ENCODE measurements around the gene POLQ. TPM values are rescaled to one million over a fixed set of nuclear protein-coding genes. Genes with fewer than 3 reads are reported as not detected.

The POLQ gene
- total and polyA plus RNA-seq, 2 of the 4 experiments (the other 2 are of a cell fraction) = 1.8 to 5.0 TPM

GRCh38 chr3:121566773-121567172 is 21.0 kb upstream of the POLQ start:
- Histone ChIP-seq H3K9me1 (ENCODE audit: insufficient read depth, low read length) (no peaks in the 10 kb centered on the region), H2BK120ac (ENCODE audit: low read depth, low read length) (no peak overlapping the region), H3K23ac (ENCODE audit: low read depth, low read length) (no peak overlapping the region), H3K36me3 (ENCODE audit: control insufficient read depth, insufficient read depth, low read length) (no peaks in the 10 kb centered on the region), H3K4me2 (ENCODE audit: low read depth, low read length) (no peak overlapping the region), H4K91ac (ENCODE audit: insufficient read depth, low read depth, low read length) (no peak overlapping the region), H3K9me3 (ENCODE audit: control insufficient read depth, insufficient read depth, low read length) (no peaks in the 10 kb centered on the region), H3K9ac (ENCODE audit: low read depth, low read length) (no peak overlapping the region), H3K79me1 (ENCODE audit: low read depth in 1 of 2, low read length in 2 of 2) (no peaks in the 10 kb centered on the region), H2AK5ac (ENCODE audit: low read depth, low read length) (no peak overlapping the region), H2AFZ (replicated peaks; ENCODE audit: low read length, poor library complexity) (no peak overlapping the region), H3K56ac (ENCODE audit: extremely low read depth, insufficient read depth, low read length) (no peak overlapping the region), H3K4me1 (ENCODE audit: control insufficient read depth, insufficient read depth, low read length) (no peaks in the 10 kb centered on the region), H3K4me3 (ENCODE audit: insufficient read depth, low read depth, low read length) (no peak overlapping the region), H3K18ac (ENCODE audit: low read depth, low read length) (no peak overlapping the region), H3K4ac (ENCODE audit: low read depth, low read length) (no peak overlapping the region), H2AK9ac (replicated peaks; ENCODE audit: low read depth, low read length, poor library complexity) (no peak overlapping the region), H4K8ac (ENCODE audit: low read depth in 2 of 2, low read length in 2 of 2) (no peak overlapping the region), H3K27me3 (ENCODE audit: control insufficient read depth, insufficient read depth, low read length) (no peaks in the 10 kb centered on the region), H2BK20ac (ENCODE audit: low read depth, low read length) (no peak overlapping the region), H2BK5ac (ENCODE audit: low read depth, low read length, poor library complexity, severe bottlenecking) (no peak overlapping the region), H3K27ac (ENCODE audit: insufficient read depth, low read length) (no peak overlapping the region), H2BK15ac (ENCODE audit: low read depth, low read length) (no peak overlapping the region), H3K14ac (replicated peaks; ENCODE audit: low read depth, low read length) (no peak overlapping the region), H4K5ac (ENCODE audit: low read depth, low read length) (no peak overlapping the region), H4K20me1 (ENCODE audit: insufficient read depth, low read length) (no peaks in the 10 kb centered on the region)
- in situ Hi-C loops (cut with MboI; ENCODE audit: low sequenced_read_pairs) = no loop called here
- TF ChIP-seq SMC3 (IDR thresholded peaks at IDR 0.05; ENCODE audit: low read depth, low read length) (no peak), NFE2L2 (IDR thresholded peaks at IDR 0.05; ENCODE audit: low read depth, low read length) (no peak), MXI1 (IDR thresholded peaks at IDR 0.05; ENCODE audit: borderline replicate concordance, low read depth, low read length) (no peak), ELK1 (IDR thresholded peaks at IDR 0.05; ENCODE audit: borderline replicate concordance, low read depth, low read length) (no peak), MAFK (IDR thresholded peaks at IDR 0.05; ENCODE audit: low read depth, low read length) (no peak), RCOR1 (IDR thresholded peaks at IDR 0.05; ENCODE audit: insufficient replicate concordance, low read length) (no peak), POLR2A (IDR thresholded peaks at IDR 0.05; ENCODE audit: low read depth, low read length) (no peak), USF2 (IDR thresholded peaks at IDR 0.05; ENCODE audit: low read depth, low read length) (no peak), CEBPB (IDR thresholded peaks at IDR 0.05; ENCODE audit: low read depth, low read length) (no peak), RFX5 (IDR thresholded peaks at IDR 0.05; ENCODE audit: low read depth, low read length) (no peak), BHLHE40 (IDR thresholded peaks at IDR 0.05; ENCODE audit: low read depth, low read length) (no peak), RAD21 (IDR thresholded peaks at IDR 0.05; ENCODE audit: low read length) (no peak), MAZ (IDR thresholded peaks at IDR 0.05; ENCODE audit: borderline replicate concordance, low read depth, low read length) (no peak)
- DNase-seq (no peak), ATAC-seq (ENCODE audit: low read depth) (no peak)
- ChIA-PET CTCF (no interaction called here), POLR2A (ENCODE audit: unreplicated experiment) (no interaction called here)
- 100% methylated on average over 1 of the region's 9 CpGs; no CpG with 5 or more reads in 1 of the 2 experiments for WGBS, 2 experiments (ENCODE audit: extremely low coverage in 2 of 2, insufficient read length in 1 of 2)
- dilution Hi-C loops (cut with HindIII; ENCODE audit: low sequenced_read_pairs, unreplicated experiment) = no loop called here
- intact Hi-C loops (cut with micrococcal nuclease) = no loop called here
- BruUV-seq (replicated peaks) = no TSS peak

Data from IMR-90 (cell line).